VCaP (cell line): ENCODE measurements around the gene UBE2C.

Experiments used
- H3K27ac ChIP-seq: fragments of 450-650 bp; 2 replicates; pipeline ENCODE4 v1.5.1; 2017
- TF ChIP-seq, protein P1 (sequence below): fragments of 450-650 bp; conservative IDR thresholded peaks from 2 replicates; pipeline ENCODE4 v1.5.1; 2017; ENCODE audit warnings: mild to moderate bottlenecking, moderate library complexity

The UBE2C gene

DNA sequence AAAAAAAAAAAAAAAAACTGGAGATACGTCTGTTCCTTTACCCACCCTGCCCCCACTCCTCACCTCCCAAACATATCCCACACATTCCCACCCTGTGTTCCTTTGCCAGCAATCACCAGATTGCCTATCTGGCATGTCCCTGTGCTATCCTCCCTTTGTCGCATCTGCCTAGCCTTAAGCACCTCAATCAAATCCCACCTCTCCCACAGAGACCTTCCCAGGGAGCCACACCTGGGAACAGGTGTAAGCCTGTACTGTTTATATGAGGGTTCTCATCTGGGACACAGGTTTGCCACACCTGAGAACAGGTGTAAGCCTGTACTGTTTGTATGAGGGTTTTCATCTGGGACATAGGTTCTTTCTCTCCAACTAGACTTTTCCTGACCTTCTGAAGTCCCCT lies 37.5 kb upstream of the UBE2C start:
- no peak overlapping the region for H3K27ac ChIP-seq
- TF ChIP-seq, protein P1, sequence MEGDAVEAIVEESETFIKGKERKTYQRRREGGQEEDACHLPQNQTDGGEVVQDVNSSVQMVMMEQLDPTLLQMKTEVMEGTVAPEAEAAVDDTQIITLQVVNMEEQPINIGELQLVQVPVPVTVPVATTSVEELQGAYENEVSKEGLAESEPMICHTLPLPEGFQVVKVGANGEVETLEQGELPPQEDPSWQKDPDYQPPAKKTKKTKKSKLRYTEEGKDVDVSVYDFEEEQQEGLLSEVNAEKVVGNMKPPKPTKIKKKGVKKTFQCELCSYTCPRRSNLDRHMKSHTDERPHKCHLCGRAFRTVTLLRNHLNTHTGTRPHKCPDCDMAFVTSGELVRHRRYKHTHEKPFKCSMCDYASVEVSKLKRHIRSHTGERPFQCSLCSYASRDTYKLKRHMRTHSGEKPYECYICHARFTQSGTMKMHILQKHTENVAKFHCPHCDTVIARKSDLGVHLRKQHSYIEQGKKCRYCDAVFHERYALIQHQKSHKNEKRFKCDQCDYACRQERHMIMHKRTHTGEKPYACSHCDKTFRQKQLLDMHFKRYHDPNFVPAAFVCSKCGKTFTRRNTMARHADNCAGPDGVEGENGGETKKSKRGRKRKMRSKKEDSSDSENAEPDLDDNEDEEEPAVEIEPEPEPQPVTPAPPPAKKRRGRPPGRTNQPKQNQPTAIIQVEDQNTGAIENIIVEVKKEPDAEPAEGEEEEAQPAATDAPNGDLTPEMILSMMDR, result no peak

DNA sequence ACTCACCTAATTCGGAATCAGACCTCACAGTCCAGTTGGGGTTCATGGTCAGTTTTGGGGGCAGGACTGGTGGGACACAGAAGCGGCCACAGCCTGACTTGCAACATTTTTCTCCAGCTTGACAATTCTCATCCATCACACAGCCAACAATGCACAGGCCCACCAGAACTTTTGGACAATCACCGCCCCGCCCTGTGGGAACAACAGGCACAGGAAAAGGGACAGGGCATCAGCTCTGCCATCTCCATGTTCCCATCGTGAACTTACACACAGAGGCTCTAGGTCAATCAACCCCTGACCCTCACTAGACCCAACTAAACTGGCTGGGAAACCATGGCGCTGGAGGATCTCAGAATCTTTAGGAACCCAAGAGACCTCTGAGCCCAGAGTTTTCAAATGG lies 37.0 kb upstream of the UBE2C start:
- TF ChIP-seq, protein P1, result no peak
- no peak overlapping the region for H3K27ac ChIP-seq

DNA sequence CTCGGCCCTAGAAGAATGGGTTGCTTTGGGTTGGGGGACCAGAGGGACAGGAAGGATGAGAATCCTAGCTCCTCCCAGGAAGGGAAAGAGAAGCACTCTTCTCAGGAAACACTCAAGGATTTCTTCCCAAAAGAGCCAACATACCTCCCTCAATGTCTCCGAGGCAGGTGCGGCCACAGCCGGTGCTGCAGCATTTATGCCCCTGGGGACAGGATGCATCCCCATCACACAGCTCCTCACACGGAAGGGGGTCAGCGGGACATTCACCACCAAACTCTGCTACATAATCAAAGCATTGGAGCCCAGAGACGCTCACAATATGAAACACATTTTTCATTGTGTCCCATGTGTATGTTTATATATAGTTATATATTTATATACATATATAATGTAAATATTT lies 35.5 kb upstream of the UBE2C start:
- no peak overlapping the region for H3K27ac ChIP-seq
- TF ChIP-seq, protein P1, result no peak

DNA sequence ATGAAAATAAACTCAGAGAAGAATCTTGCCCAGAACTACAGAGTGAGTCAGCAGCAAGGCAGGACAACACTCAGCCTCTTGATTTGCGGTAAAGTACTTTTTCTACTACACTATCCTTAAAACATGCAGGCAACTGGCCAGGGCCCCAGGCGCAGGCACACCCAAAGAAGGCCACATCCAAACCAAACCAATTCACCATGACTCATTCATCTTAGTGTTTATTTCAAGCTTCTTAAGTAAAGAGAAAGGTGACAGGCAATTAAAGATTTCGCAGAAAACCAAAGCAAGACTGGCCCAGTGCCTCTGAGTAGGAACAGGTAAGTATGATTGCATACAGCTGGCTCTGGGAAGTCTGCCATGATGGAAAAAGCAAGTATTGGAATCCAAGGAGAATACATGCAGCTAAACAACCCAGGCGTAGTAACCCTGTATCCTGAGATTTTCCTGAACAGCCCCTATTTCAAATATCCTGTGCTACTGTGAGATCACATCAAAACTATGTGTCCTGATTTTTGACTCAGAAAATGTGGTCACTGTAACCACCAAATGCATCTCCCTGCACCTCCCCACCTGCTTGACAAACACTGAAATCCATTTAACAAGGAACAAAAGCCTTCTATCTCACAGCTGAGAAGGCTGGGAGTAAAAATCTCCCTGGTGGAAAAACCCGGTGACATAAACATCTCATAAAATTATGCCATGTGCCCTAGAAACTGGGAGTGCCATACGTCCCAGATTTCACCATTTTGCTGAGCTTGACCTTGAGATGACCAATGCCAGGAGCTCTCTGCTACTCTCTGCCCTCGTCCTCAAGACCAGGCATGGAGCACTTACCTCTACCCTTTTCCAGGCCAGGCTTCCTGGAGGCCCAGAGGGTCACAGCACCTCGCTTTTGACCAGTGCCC lies 33.2 kb upstream of the UBE2C start:
- TF ChIP-seq, protein P1, result no peak
- peak overlapping the region; percentile 29; the same call in 1 of the 2 replicates for H3K27ac ChIP-seq

DNA sequence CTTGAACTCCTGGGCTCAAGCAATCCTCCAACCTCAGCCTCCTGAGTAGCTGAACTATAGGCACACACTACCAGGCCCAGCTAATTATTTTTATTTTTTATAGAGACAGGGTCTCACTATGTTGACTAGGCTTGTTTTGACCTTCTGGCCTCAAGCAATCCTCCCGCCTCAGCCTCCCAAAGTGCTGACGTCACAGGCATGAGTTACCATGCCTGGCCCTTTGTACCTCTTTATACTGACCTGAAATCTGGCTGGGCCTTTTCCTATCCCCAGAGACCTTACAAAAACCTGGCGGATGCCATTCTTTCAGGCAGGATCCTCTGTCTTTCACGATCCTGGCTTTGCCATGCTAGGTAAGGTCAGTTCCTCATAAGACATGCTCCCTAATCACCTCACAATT lies 32.3 kb upstream of the UBE2C start:
- TF ChIP-seq, protein P1, result no peak
- peak overlapping the region; percentile 29; the same call in 1 of the 2 replicates for H3K27ac ChIP-seq

DNA sequence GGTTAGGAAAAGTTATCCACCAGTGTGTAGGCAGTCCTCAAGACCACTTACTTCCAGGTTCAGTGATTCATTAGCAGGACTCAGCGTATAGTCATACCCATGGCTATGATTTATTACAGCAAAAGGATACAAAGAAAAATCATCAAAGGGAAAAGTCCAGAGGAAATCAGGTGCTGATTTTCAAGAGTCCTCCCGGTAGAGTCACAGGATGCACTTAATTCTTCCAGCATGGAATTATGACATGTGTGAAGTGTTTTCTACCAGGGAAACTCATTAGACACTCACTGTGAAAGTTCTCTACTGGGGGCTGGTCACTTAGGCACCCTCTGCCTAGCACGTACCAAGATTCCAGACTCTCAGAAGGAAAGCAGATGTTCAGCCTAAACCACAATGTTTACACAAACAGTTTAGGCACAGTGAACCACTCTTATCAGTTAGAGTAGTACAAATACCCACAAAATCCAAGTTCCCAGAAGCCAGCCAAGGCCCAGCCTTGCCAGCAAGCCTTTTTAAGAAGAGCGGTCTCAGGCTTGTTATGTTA lies 31.0 kb upstream of the UBE2C start:
- no peak overlapping the region for H3K27ac ChIP-seq
- TF ChIP-seq, protein P1, result no peak

DNA sequence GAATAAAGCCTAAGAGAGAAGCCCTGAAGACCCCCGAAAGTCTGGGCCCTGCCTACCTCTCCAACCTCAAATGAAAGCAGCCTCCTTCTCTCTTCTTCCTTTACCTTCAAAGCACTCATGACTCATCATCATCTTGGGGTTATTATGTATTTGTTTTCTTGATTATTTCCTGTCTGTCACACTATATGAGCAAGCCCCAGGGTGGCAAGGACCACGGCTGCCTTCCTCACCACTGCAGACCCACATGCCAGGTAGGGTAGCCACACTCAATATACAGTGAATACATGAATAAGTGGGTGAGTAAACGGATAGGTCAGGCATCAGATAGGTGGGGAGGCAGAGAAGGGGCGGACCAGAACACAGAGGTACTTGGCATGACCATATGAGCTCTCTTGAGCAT lies 29.6 kb upstream of the UBE2C start:
- H3K27ac ChIP-seq, result no peak overlapping the region
- TF ChIP-seq, protein P1, result no peak
